ENCODE data around the gene BCAS1. TPM values are rescaled to one million over a fixed set of nuclear protein-coding genes. Genes with fewer than 3 reads are reported as not detected.
A peak's percentile ranks its signal among the peaks of the same experiment; 100 is the strongest.

Gene BCAS1
- total RNA-seq, 1 experiment from 2014 or later = 4.0 TPM

- no peaks in the 10 kb centered on the region for H3K9me3 ChIP-seq (ENCODE audit: insufficient read depth, low read depth)
- BruUV-seq (replicated peaks) = no TSS peak
- intact Hi-C loops (cut with micrococcal nuclease; ENCODE audit: unreplicated experiment) = no loop called here
- ChIA-PET POLR2A (ENCODE audit: unreplicated experiment) (no interaction called here), CTCF (no interaction called here)
- no peaks in the 10 kb centered on the region for H3K9me2 ChIP-seq (ENCODE audit: insufficient read depth)
- H3K4me2 ChIP-seq = peak overlapping the region; percentile 66
- TF ChIP-seq EZH2 (IDR thresholded peaks at IDR 0.05; ENCODE audit: low read depth) (no peak), CTCF (conservative IDR thresholded peaks at IDR 0.05) (no peak)
- DNase-seq = no peak
- peak overlapping the region; percentile 95 for H3K27ac ChIP-seq
- no peaks in the 10 kb centered on the region for H3K36me3 ChIP-seq (ENCODE audit: low read depth)
- H4K20me1 ChIP-seq (ENCODE audit: insufficient read depth) = no peaks in the 10 kb centered on the region
- H2AFZ ChIP-seq = 0 out of 2 replicates have a peak overlapping the region, but pooled peaks have one; percentile 65
- peaks cover 50% of the 10 kb centered on the region for H3F3A ChIP-seq (ENCODE audit: insufficient read depth, low read depth)
- H3K4me3 ChIP-seq = no peak overlapping the region
- H3K79me2 ChIP-seq (ENCODE audit: low read depth) = no peaks in the 10 kb centered on the region
- H3K27me3 ChIP-seq (ENCODE audit: insufficient read depth, low read depth) = no peaks in the 10 kb centered on the region
- peaks cover 70% of the 10 kb centered on the region for H3K4me1 ChIP-seq (replicated peaks; ENCODE audit: insufficient read depth)
Observed at GRCh38 chr20:53905019-53905819, 165.2 kb downstream of the BCAS1 start.

- peaks cover 80% of the 10 kb centered on the region for H3K4me1 ChIP-seq (replicated peaks; ENCODE audit: insufficient read depth)
- H3K27me3 ChIP-seq (ENCODE audit: insufficient read depth, low read depth) = no peaks in the 10 kb centered on the region
- no peak overlapping the region for H3K4me2 ChIP-seq
- no peaks in the 10 kb centered on the region for H4K20me1 ChIP-seq (ENCODE audit: insufficient read depth)
- H3K9me3 ChIP-seq (ENCODE audit: insufficient read depth, low read depth) = no peaks in the 10 kb centered on the region
- no peak for DNase-seq
- no peak for TF ChIP-seq CTCF (conservative IDR thresholded peaks at IDR 0.05)
- no peak for TF ChIP-seq EZH2 (IDR thresholded peaks at IDR 0.05; ENCODE audit: low read depth)
- no peak overlapping the region for H3K27ac ChIP-seq
- no TSS peak for BruUV-seq (replicated peaks)
- H3K9me2 ChIP-seq (ENCODE audit: insufficient read depth) = no peaks in the 10 kb centered on the region
- intact Hi-C loops (cut with micrococcal nuclease; ENCODE audit: unreplicated experiment) = no loop called here
- ChIA-PET POLR2A (ENCODE audit: unreplicated experiment) (no interaction called here), CTCF (no interaction called here)
- H3K4me3 ChIP-seq = no peak overlapping the region
- H3K36me3 ChIP-seq (ENCODE audit: low read depth) = no peaks in the 10 kb centered on the region
- H3F3A ChIP-seq (ENCODE audit: insufficient read depth, low read depth) = peaks cover 60% of the 10 kb centered on the region
- H3K79me2 ChIP-seq (ENCODE audit: low read depth) = no peaks in the 10 kb centered on the region
- H2AFZ ChIP-seq = no peak overlapping the region
Observed at GRCh38 chr20:53904261-53904660, 166.1 kb downstream of the BCAS1 start.

- CTCF ChIA-PET = no interaction called here
- peak in 1 of 2 experiments; percentile 41 for DNase-seq
- POLR2A ChIA-PET (ENCODE audit: unreplicated experiment) = no interaction called here
- Histone ChIP-seq H3K9me2 (ENCODE audit: insufficient read depth) (no peaks in the 10 kb centered on the region), H3K4me2 (no peak overlapping the region), H3K79me2 (ENCODE audit: low read depth) (no peaks in the 10 kb centered on the region), H3K27ac (no peak overlapping the region), H3K36me3 (ENCODE audit: low read depth) (no peaks in the 10 kb centered on the region), H3F3A (ENCODE audit: insufficient read depth, low read depth) (peaks cover 66% of the 10 kb centered on the region), H2AFZ (no peak overlapping the region), H4K20me1 (ENCODE audit: insufficient read depth) (no peaks in the 10 kb centered on the region), H3K9me3 (ENCODE audit: insufficient read depth, low read depth) (no peaks in the 10 kb centered on the region), H3K4me3 (no peak overlapping the region), H3K4me1 (replicated peaks; ENCODE audit: insufficient read depth) (peaks cover 80% of the 10 kb centered on the region), H3K27me3 (ENCODE audit: insufficient read depth, low read depth) (no peaks in the 10 kb centered on the region)
- intact Hi-C loops (cut with micrococcal nuclease; ENCODE audit: unreplicated experiment) = no loop called here
- TF ChIP-seq CTCF (conservative IDR thresholded peaks at IDR 0.05) (no peak), EZH2 (IDR thresholded peaks at IDR 0.05; ENCODE audit: low read depth) (no peak)
- no TSS peak for BruUV-seq (replicated peaks)
Observed at GRCh38 chr20:53903652-53903987, 166.8 kb downstream of the BCAS1 start.
